RWPE1 (cell line): ENCODE measurements around the gene SFN.

Experiments used
- CTCF ChIA-PET: fragments of 350-600 bp; sonication (Branson Sonifier 250); formaldehyde crosslinking; extraction: SDS; loops from one replicate; lab custom pipeline; 2021; lab: Yijun Ruan, JAX
- POLR2A ChIA-PET: fragments of 400-600 bp; formaldehyde crosslinking; extraction: SDS; loops from one replicate; lab custom pipeline; 2020; ENCODE audit warnings: antibody characterized with exemption; ENCODE audit not compliant: low non-redundant PET; lab: Yijun Ruan, JAX
- DNase-seq: peaks from one replicate; pipeline ENCODE4 v3.0.0; 2012; ENCODE audit warnings: low spot score
- H3K27ac ChIP-seq: fragments of 450-650 bp; 2 replicates; pipeline ENCODE4 v1.5.1; 2017
- TF ChIP-seq, protein P1 (sequence below): fragments of 450-650 bp; conservative IDR thresholded peaks from 2 replicates; pipeline ENCODE4 v1.5.1; 2017; ENCODE audit warnings: low read depth, mild to moderate bottlenecking

The SFN gene

DNA sequence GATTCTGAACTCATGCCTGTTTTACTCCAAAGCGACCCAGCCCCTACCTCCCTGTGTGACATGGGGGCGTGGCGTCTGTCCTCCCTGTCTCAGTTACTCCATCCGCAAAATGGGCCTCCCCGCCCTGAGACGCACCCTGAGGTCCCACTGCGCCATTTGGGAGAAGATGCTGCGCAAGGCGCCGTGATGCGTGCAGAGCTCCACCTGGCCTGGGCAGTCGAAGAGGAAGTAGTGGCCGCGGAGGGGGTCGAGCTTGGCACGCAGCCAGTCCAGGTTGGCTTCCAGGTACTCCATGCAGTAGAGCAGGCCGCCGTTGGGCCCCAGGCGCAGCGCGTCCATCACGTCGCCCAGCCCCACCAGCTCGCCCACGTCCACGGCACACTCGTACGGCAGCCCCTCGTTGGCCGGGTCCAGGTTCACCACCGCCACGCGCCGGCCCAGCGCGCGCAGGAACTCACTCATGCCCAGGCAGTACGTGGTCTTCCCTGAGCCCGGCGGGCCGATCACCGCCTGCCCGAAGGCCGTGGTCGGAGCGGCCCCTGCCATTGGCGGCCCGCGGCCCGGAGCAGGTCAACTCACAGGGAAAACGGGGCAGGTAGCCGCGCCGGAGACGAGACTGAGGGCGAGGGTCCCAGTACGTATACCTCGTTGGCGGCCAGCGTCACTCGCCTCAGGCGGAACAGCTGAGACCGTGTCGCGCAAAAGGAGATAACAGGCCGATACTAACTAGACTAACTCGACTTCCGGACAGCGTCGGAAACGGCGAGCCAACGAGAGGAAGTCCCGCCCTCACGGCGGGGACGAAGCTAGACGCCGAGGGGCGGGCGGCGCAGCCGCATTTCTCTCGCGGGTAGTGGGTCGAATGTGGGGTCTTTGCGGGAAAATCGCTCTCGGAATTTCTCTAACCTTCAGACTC, 26.9 kb downstream of the SFN start, which contains the start of gene GPN2:
Gene GPN2 (minus strand): TSS at position 733 of the 916 bp plus-strand sequence. CDS start 187 bp downstream, at position 546.
- POLR2A ChIA-PET = interaction anchor here (0.9 to 1.1 kb wide), 3 partner anchors 30 to 70 kb away, joined by 3 to 4 read pairs (median 3); partner anchors contain the start of gene KDF1
- peak; percentile 67 for DNase-seq
- peak within 1 kb of the TSS; percentile 87 for H3K27ac ChIP-seq
- TF ChIP-seq, protein P1, sequence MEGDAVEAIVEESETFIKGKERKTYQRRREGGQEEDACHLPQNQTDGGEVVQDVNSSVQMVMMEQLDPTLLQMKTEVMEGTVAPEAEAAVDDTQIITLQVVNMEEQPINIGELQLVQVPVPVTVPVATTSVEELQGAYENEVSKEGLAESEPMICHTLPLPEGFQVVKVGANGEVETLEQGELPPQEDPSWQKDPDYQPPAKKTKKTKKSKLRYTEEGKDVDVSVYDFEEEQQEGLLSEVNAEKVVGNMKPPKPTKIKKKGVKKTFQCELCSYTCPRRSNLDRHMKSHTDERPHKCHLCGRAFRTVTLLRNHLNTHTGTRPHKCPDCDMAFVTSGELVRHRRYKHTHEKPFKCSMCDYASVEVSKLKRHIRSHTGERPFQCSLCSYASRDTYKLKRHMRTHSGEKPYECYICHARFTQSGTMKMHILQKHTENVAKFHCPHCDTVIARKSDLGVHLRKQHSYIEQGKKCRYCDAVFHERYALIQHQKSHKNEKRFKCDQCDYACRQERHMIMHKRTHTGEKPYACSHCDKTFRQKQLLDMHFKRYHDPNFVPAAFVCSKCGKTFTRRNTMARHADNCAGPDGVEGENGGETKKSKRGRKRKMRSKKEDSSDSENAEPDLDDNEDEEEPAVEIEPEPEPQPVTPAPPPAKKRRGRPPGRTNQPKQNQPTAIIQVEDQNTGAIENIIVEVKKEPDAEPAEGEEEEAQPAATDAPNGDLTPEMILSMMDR = no peak
- CTCF ChIA-PET = interaction anchor here (0.6 to 1.0 kb wide), 6 partner anchors 11 to 288 kb away, joined by 3 to 6 read pairs (median 3); no protein-coding TSS in a partner anchor

DNA sequence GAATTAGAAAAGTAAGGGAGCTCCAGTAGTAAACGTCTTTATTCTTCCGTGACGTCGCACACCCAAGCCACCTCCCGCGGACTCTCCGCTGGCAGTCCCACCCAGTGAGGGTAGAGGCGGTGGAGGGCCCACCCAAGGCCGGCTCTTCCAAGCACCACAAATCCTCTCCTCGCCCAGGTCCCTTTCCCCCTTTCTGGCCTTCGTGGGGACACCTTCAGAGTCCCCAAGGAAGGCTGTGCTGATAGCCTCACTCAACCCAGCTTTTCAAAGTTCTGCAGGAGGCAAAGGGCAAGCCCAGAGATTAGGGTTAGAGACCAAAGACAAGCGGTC, 27.5 kb downstream of the SFN start:
- POLR2A ChIA-PET = interaction anchor here (0.9 to 1.1 kb wide), 3 partner anchors 29 to 70 kb away, joined by 3 to 4 read pairs (median 3); partner anchors contain the start of gene KDF1
- peak overlapping the region; percentile 87 for H3K27ac ChIP-seq
- CTCF ChIA-PET = interaction anchor here (1.0 kb wide), 3 partner anchors 12 to 288 kb away, joined by 3 to 6 read pairs (median 3); no protein-coding TSS in a partner anchor
- TF ChIP-seq, protein P1 = no peak
- no peak for DNase-seq

DNA sequence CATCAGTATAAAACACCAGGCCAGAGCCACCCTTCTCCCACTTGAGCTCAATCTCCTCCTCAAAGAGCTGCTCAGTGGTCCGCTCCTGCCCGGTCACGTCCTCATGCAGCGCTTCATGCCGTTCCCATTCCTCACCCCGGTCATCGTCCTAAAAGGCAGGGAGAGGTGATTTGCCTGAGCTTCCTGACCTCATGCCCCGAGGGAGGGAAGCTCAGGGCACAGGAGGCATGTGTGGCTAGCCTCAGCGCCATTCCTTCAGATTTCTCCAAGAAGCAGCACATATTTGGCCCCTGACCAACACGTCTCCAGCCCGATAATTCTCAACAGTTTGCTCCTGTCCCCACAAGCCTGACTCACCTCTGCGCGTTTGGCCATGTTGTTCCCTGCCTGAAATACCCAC, 31.3 kb downstream of the SFN start:
- peak overlapping the region; percentile 93 for H3K27ac ChIP-seq
- TF ChIP-seq, protein P1 = no peak
- POLR2A ChIA-PET = no interaction called here
- CTCF ChIA-PET = interaction anchor here (1.0 kb wide), 1 partner anchor 32 kb away, joined by 3 read pairs; no protein-coding TSS in a partner anchor
- DNase-seq = peak; percentile 87

DNA sequence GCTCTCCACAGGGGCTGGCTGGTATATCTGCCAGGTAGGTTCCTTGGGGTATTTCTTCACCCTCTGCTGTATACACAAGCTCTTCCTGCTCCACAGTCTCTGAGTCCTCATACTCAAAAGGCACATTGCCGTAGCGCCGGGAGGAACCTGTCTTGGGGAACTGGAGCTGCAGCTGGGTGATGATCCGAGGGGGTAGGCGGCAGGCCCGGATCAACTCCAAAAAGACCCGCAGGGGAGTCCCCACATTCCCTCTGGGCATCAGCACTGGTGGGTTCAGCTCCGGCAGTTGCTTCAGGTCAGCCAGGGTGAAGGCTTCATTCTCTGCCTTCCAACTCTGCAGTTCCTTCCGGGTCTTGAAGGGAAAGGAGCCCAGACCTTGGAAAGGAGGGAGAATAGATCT, 34.4 kb downstream of the SFN start:
- ChIA-PET POLR2A (no interaction called here), CTCF (no interaction called here)
- H3K27ac ChIP-seq = 0 out of 2 replicates have a peak overlapping the region, but pooled peaks have one; percentile 12
- DNase-seq = no peak
- TF ChIP-seq, protein P1 = no peak

DNA sequence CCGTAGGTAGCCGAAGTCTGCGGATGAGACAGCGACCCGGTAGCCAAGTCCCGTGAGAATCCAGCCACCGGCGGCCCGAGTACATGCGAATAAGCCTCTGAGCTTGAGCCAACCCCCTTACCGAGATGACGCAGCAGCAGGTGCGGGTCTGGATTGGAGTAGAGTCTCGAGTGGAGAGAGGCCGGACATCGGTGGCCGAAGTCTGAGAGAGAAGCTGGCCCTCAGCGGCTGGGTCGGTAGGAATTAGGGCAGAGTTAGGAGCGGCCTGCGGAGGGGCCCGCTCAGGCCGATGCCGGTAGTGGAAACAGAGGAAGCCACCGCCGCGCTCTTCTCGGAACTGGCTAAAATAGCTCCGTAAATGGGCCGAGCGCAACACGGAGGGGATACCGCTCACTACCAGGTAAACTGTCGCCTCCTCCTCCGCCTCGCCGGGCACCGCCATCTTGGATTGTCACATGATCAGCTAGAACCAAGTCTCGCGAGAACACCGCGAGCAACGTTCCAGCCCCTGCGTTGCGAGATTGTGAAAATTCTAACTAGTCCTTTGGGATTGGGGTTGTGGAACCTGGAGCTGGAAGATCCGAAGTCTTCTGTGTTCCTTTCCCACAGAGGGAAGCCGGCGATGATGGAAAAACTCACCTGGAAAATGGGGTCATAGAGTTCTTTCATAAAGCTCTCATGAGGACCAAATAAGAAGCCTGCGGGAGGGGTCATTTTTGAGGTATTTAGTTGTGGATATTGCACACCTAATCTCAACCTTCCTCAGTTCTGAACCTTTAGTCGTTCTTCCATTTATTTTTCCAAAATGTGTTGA, 37.3 kb downstream of the SFN start, which contains the start of gene GPATCH3:
Gene GPATCH3 (minus strand): TSS at position 467 of the 814 bp plus-strand sequence. CDS start 25 bp downstream, at position 442.
- ChIA-PET POLR2A (interaction anchor here (0.7 to 1.0 kb wide), 3 partner anchors 27 to 50 kb away, joined by 3 read pairs; no protein-coding TSS in a partner anchor), CTCF (interaction anchor here (0.6 kb wide), 1 partner anchor 66 kb away, joined by 4 read pairs; no protein-coding TSS in a partner anchor)
- TF ChIP-seq, protein P1 = no peak
- DNase-seq = peak; percentile 89
- H3K27ac ChIP-seq = peak within 1 kb of the TSS; percentile 81
